ENCODE measurements around the gene EFNA2. TPM values are rescaled to one million over a fixed set of nuclear protein-coding genes. Genes with fewer than 3 reads are reported as not detected.

Gene EFNA2
- total RNA-seq (2022; extraction: Qiagen RNA extraction; ENCODE audit: low read depth) = 0.61 to 3.2 TPM (median 2.9 TPM) in 5 replicates

DNA sequence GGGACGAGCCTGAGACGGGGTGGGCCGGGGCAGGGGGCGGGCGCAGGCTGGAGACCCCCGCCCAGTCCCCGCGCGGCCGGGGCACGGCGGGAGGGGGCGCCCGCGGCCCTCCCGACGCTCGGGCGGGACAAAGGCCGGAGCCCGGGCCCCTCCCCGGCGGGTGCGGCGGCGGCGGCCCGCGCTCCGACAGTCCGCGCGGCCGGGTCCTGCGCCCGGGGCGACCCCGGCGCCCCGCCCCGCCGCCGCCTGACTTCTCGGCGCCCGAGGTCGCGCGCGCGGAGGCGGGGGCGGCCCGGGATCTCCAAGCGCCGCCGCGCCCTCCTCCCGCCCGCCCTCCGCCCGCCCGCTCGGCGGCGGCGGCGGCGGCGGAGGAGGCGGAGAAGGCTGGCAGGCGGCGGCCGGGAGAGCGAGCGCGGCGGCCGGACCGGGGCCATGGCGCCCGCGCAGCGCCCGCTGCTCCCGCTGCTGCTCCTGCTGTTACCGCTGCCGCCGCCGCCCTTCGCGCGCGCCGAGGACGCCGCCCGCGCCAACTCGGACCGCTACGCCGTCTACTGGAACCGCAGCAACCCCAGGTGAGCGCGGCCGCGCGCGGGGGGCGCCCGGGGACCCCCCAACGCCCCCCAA, at the start of gene EFNA2:
EFNA2 (plus strand) TSS at position 137 of the 624 bp plus-strand sequence; CDS start at position 433, 296 bp downstream.

DNA sequence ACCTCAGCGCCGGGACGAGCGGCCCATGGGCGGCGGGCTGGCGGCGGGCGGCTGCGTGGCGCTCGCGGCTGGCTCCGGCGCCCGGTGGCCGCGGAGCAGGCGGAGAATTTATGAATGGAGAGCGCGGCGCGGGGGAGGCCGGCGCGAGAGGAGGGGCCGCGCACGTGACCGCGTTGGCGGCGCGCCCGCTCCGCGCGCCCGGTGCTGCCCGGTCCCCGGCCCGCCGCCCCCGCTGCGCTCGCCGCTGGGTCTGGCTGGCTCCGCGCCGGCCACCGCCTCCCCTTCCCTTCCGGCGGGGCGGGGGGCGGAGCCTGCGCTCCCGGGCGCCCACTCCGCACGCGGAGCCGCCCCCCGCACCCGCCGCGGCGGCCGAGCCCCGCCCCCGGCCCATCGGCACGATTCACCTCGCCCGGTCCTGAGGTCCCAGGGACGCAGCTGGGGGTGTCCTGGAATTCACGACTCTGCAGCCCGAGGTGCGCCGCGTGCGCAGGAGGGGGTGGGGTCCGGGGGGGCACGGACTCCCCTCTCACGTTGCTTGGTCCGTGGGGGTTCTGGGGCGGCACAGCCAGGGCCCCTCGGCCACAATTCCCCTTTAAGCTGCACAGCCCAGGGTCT, 47.8 kb upstream of the EFNA2 start, which contains the start of gene CBARP:
CBARP (minus strand) TSS at position 252 of the 615 bp plus-strand sequence. CDS start 1,905 bp downstream, outside the sequence.

DNA sequence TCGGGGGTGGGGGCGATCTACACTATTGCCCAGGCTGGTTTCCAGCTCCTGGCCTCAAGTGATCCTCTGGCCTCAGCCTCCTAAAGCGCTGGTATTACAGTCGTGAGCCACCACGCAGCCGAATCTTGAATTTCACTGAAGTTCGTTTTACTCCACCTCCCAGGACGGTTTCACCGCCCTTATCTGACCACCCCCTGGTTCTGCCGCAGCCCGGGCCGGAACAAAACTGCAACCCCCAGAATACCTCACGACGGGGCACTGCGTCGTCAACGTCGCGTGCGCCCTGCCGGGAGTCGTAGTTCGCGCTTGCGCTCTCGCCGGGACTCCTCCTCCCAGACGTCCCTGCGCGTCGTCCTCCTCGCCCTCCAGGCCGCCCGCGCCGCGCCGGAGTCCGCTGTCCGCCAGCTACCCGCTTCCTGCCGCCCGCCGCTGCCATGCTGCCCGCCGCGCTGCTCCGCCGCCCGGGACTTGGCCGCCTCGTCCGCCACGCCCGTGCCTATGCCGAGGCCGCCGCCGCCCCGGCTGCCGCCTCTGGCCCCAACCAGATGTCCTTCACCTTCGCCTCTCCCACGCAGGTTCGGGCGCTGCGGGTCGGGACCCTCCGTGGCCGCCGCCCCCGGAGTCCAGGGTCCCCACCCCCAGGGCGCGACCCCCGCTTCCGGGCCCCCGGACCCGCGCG, 44.1 kb upstream of the EFNA2 start, which contains the start of gene ATP5F1D:
ATP5F1D (plus strand) TSS at position 335 of the 679 bp plus-strand sequence; CDS start at position 435, 100 bp downstream.

DNA sequence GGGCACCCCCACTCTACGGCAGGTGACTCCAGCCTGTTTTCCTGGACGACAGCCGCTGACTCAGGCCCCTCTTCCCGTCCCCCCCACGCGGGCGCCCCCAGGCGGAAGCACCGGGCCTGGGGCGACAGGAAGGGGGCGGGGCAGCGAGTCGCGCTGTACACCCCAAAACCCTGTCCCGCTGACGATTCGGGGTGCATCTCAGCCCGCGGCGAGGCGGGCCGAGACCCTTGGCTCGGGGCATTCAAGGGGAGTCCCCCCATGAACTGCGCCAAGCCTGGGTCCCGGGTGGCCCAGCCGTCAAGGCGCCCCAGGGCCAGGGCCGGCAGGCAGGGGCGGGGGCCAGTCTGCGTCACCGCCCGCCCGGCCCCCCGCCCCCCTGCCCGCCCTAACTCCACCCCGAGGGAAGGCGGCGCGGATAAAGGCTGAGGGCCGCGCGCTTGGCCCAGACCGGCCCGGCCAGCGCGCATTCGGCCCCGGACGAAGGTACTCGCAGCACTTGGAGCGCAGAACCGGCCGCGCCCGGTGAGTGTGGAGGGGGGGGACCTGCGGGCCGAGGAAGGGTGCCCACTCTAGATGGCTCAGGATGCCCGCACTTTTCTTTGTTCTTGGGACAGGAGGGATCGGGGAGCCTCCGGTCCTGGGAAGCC, 37.4 kb upstream of the EFNA2 start, which contains the start of gene MIDN:
MIDN (plus strand) TSS at position 445 of the 647 bp plus-strand sequence. CDS start 1,714 bp downstream, outside the sequence.

GRCh38 chr19:1269065-1269477, 16.6 kb upstream of the EFNA2 start, which contains the start of gene CIRBP:
Gene CIRBP (plus strand): TSS chr19:1269332. CDS start chr19:1270934, 1,602 bp downstream.

GRCh38 chr19:1275260-1275975, 10.3 kb upstream of the EFNA2 start, which contains the start of gene FAM174C:
Gene FAM174C (plus strand): TSS chr19:1275530. CDS start chr19:1275550, 20 bp downstream.

Other genes starting within 250 kb of the EFNA2 start
- 6.2 to 17.5 TPM (median 12.9 TPM) in 5 replicates for gene ABCA7, start 245.8 kb upstream of the EFNA2 start, total RNA-seq (2022; extraction: Qiagen RNA extraction; ENCODE audit: low read depth)
- 1.5 to 4.0 TPM (median 3.6 TPM) in 5 replicates for gene ARHGAP45, start 218.7 kb upstream of the EFNA2 start, total RNA-seq (2022; extraction: Qiagen RNA extraction; ENCODE audit: low read depth)
- gene POLR2E, start 190.5 kb upstream of the EFNA2 start, total RNA-seq (2022; extraction: Qiagen RNA extraction; ENCODE audit: low read depth) = 163 to 257 TPM (median 236 TPM) in 5 replicates
- 367 to 510 TPM (median 493 TPM) in 5 replicates for gene GPX4, start 181.9 kb upstream of the EFNA2 start, total RNA-seq (2022; extraction: Qiagen RNA extraction; ENCODE audit: low read depth)
- 20.2 to 45.2 TPM (median 43.8 TPM) in 5 replicates for gene SBNO2, start 111.6 kb upstream of the EFNA2 start, total RNA-seq (2022; extraction: Qiagen RNA extraction; ENCODE audit: low read depth)
- 25.5 to 40.2 TPM (median 38.6 TPM) in 5 replicates for gene STK11, start 80.1 kb upstream of the EFNA2 start, total RNA-seq (2022; extraction: Qiagen RNA extraction; ENCODE audit: low read depth)
- 2.3 to 6.0 TPM (median 4.7 TPM) in 5 replicates for gene CBARP, start 47.9 kb upstream of the EFNA2 start, total RNA-seq (2022; extraction: Qiagen RNA extraction; ENCODE audit: low read depth)
- gene ATP5F1D, start 44.1 kb upstream of the EFNA2 start, total RNA-seq (2022; extraction: Qiagen RNA extraction; ENCODE audit: low read depth) = 77.1 to 178 TPM (median 171 TPM) in 5 replicates
- 35.7 to 56.7 TPM (median 49.1 TPM) in 5 replicates for gene MIDN, start 37.3 kb upstream of the EFNA2 start, total RNA-seq (2022; extraction: Qiagen RNA extraction; ENCODE audit: low read depth)
- gene CIRBP, start 16.5 kb upstream of the EFNA2 start, total RNA-seq (2022; extraction: Qiagen RNA extraction; ENCODE audit: low read depth) = 87.1 to 165 TPM (median 105 TPM) in 5 replicates
- gene FAM174C, start 10.3 kb upstream of the EFNA2 start, total RNA-seq (2022; extraction: Qiagen RNA extraction; ENCODE audit: low read depth) = 31.9 to 87.6 TPM (median 83.9 TPM) in 5 replicates
- gene NDUFS7, start 98.0 kb downstream of the EFNA2 start, total RNA-seq (2022; extraction: Qiagen RNA extraction; ENCODE audit: low read depth) = 44.6 to 85.4 TPM (median 73.9 TPM) in 5 replicates
- gene GAMT, start 115.7 kb downstream of the EFNA2 start, total RNA-seq (2022; extraction: Qiagen RNA extraction; ENCODE audit: low read depth) = 21.9 to 46.0 TPM (median 44.9 TPM) in 5 replicates
- 97.2 to 110 TPM (median 109 TPM) in 5 replicates for gene DAZAP1, start 121.7 kb downstream of the EFNA2 start, total RNA-seq (2022; extraction: Qiagen RNA extraction; ENCODE audit: low read depth)
- 1,281 to 1,998 TPM (median 1,712 TPM) in 5 replicates for gene RPS15, start 152.5 kb downstream of the EFNA2 start, total RNA-seq (2022; extraction: Qiagen RNA extraction; ENCODE audit: low read depth)
- 0.78 to 2.1 TPM (median 1.8 TPM) in 5 replicates for gene APC2, start 164.2 kb downstream of the EFNA2 start, total RNA-seq (2022; extraction: Qiagen RNA extraction; ENCODE audit: low read depth)
- gene C19orf25, start 193.3 kb downstream of the EFNA2 start, total RNA-seq (2022; extraction: Qiagen RNA extraction; ENCODE audit: low read depth) = 8.1 to 22.8 TPM (median 18.7 TPM) in 5 replicates
- gene PCSK4, start 204.5 kb downstream of the EFNA2 start, total RNA-seq (2022; extraction: Qiagen RNA extraction; ENCODE audit: low read depth) = 0.41 to 1.3 TPM (median 1.1 TPM) in 5 replicates
- 2.8 to 5.5 TPM (median 4.6 TPM) in 5 replicates for gene REEP6, start 205.3 kb downstream of the EFNA2 start, total RNA-seq (2022; extraction: Qiagen RNA extraction; ENCODE audit: low read depth)
- 2.0 to 4.1 TPM (median 2.7 TPM) in 5 replicates for gene ADAMTSL5, start 227.1 kb downstream of the EFNA2 start, total RNA-seq (2022; extraction: Qiagen RNA extraction; ENCODE audit: low read depth)
- gene PLK5, start 238.2 kb downstream of the EFNA2 start, total RNA-seq (2022; extraction: Qiagen RNA extraction; ENCODE audit: low read depth) = not detected in 5 replicates